Loucy (cell line): Measurements from ENCODE around the gene KIF7.

ENCODE experiments used
- H2AFZ ChIP-seq: fragments of 200-600 bp; sonication (generic); 2 replicates; pipeline ENCODE4 v1.6.0; 2016; ENCODE audit warnings: antibody characterized with exemption, mild to moderate bottlenecking, low read length, moderate library complexity
- H3F3A ChIP-seq: fragments of 200-600 bp; 2 replicates; pipeline ENCODE4 v1.6.0; 2016; ENCODE audit warnings: antibody characterized with exemption, low read depth, mild to moderate bottlenecking
- H3K27me3 ChIP-seq: fragments of 200-600 bp; sonication (generic); 2 replicates; pipeline ENCODE4 v1.6.1; 2014; ENCODE audit warnings: low read length, mild to moderate bottlenecking; ENCODE audit not compliant: insufficient read depth, poor library complexity, severe bottlenecking
- H3K36me3 ChIP-seq: fragments of 200-600 bp; sonication (generic); 2 replicates; pipeline ENCODE4 v1.6.1; 2016; ENCODE audit warnings: low read length; ENCODE audit not compliant: insufficient read depth
- H3K4me1 ChIP-seq: fragments of 200-600 bp; sonication (generic); 2 replicates; pipeline ENCODE4 v1.5.1; 2014; ENCODE audit warnings: low read length, mild to moderate bottlenecking; ENCODE audit not compliant: insufficient read depth, poor library complexity, severe bottlenecking
- H3K4me2 ChIP-seq: fragments of 200-600 bp; sonication (generic); 2 replicates; pipeline ENCODE4 v1.6.0; 2014; ENCODE audit warnings: antibody characterized with exemption, low read length, low read depth, mild to moderate bottlenecking; ENCODE audit not compliant: poor library complexity, severe bottlenecking
- H3K4me3 ChIP-seq: fragments of 200-600 bp; sonication (generic); 2 replicates; pipeline ENCODE4 v1.5.1; 2014; ENCODE audit warnings: low read length, mild to moderate bottlenecking, mixed read lengths; ENCODE audit not compliant: poor library complexity, severe bottlenecking
- H3K79me2 ChIP-seq: fragments of 200-600 bp; sonication (generic); 2 replicates; pipeline ENCODE4 v1.6.1; 2014; ENCODE audit warnings: low read length; ENCODE audit not compliant: insufficient read depth
- H3K9ac ChIP-seq: fragments of 200-600 bp; sonication (generic); 2 replicates; pipeline ENCODE4 v1.6.0; 2014; ENCODE audit warnings: mild to moderate bottlenecking, low read depth, low read length, moderate library complexity; ENCODE audit not compliant: poor library complexity, severe bottlenecking
- H3K9me2 ChIP-seq: fragments of 200-600 bp; sonication (generic); replicated peaks from 2 replicates; pipeline ENCODE4 v1.6.1; 2016; ENCODE audit warnings: low read depth, low read length, mixed read lengths
- H3K9me3 ChIP-seq: fragments of 200-600 bp; sonication (generic); 2 replicates; pipeline ENCODE4 v1.6.1; 2014; ENCODE audit warnings: mild to moderate bottlenecking, antibody characterized with exemption, low read length, low read depth; ENCODE audit not compliant: insufficient read depth
- H4K20me1 ChIP-seq: fragments of 200-600 bp; sonication (generic); 2 replicates; pipeline ENCODE4 v1.6.0; 2014; ENCODE audit warnings: antibody characterized with exemption, low read length, mild to moderate bottlenecking; ENCODE audit not compliant: insufficient read depth, poor library complexity, severe bottlenecking
- CTCF ChIP-seq: fragments of 200-600 bp; sonication (generic); conservative IDR thresholded peaks from 2 replicates; pipeline ENCODE4 v1.5.1; 2014; ENCODE audit warnings: mild to moderate bottlenecking, antibody characterized with exemption, low read length
- EZH2phosphoT487 ChIP-seq: fragments of 200-600 bp; IDR thresholded peaks from 2 replicates; pipeline ENCODE4 v1.6.1; 2018; ENCODE audit warnings: antibody characterized with exemption, mild to moderate bottlenecking, moderate library complexity, borderline replicate concordance

Gene KIF7

GRCh38 chr15:89646416-89647141, 8.7 kb downstream of the KIF7 start:
- no peak overlapping the region for H3K4me2 ChIP-seq

DNA sequence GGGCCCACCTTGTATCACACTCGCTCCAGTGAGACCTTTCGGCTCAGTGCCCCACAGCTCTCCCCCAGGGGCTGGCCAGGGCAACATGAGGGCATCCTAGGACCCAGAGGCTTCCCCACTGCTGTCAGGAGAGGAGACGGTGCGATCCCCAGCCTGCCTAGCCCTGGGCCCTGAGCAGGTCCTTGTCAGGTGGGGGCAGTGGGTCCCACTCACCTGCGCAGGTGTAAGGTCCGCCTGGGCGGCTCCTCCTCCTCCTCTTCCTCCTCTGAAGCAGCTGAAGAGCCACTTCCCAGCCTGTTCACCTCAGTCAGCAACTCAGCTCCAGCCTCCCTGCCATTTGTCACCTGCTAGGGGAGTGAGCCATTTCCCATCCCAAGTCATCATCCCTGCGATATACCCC, 9.6 kb downstream of the KIF7 start:
- Histone ChIP-seq H3K9me3 (no peaks in the 10 kb centered on the region), H3K79me2 (no peaks in the 10 kb centered on the region), H3K9me2 (no peaks in the 10 kb centered on the region), H3K4me2 (no peak overlapping the region), H3K27me3 (no peaks in the 10 kb centered on the region), H3K36me3 (no peaks in the 10 kb centered on the region), H3K9ac (no peak overlapping the region), H3K4me3 (no peak overlapping the region), H3F3A (no peaks in the 10 kb centered on the region), H3K4me1 (no peaks in the 10 kb centered on the region), H4K20me1 (no peaks in the 10 kb centered on the region), H2AFZ (no peak overlapping the region)
- no peak for TF ChIP-seq CTCF

More at GRCh38 chr15:89646416-89647141, 8.7 kb downstream of the KIF7 start:
- Histone ChIP-seq H3K36me3 (no peaks in the 10 kb centered on the region), H4K20me1 (no peaks in the 10 kb centered on the region), H3K9ac (no peak overlapping the region), H3K27me3 (no peaks in the 10 kb centered on the region), H3K79me2 (no peaks in the 10 kb centered on the region), H3K9me2 (no peaks in the 10 kb centered on the region), H2AFZ (no peak overlapping the region), H3K4me1 (no peaks in the 10 kb centered on the region), H3K9me3 (no peaks in the 10 kb centered on the region), H3K4me3 (no peak overlapping the region), H3F3A (no peaks in the 10 kb centered on the region)
- TF ChIP-seq CTCF (no peak), EZH2phosphoT487 (no peak)

DNA sequence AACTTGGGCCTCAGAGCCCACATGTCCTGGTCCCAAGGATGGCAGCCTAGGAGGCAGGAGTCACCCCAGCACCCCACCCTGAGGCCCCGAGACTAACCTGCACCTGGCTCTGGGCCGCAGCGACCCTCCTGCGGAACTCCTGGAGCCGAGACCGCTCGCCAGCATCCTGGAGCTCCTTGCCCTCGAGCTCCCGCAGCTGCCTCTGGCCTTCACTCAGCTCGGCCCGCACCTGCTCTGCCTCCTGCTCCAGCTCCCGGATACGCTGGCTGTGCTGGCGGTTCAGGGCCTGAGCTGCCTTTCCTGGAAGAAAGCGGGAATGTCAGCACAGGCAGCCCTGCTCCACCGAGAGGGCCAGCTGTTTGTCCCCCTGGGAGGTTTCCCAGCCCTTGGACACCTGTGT, 13.2 kb downstream of the KIF7 start:
- Histone ChIP-seq H3K4me2 (no peak overlapping the region), H3K4me3 (no peak overlapping the region), H3K36me3 (no peaks in the 10 kb centered on the region)

More for the DNA sequence above, 13.2 kb downstream of the KIF7 start:
- H3K9me2 ChIP-seq, result no peaks in the 10 kb centered on the region
- H3F3A ChIP-seq, result no peaks in the 10 kb centered on the region
- no peaks in the 10 kb centered on the region for H4K20me1 ChIP-seq
- H3K4me1 ChIP-seq, result no peaks in the 10 kb centered on the region
- H2AFZ ChIP-seq, result no peak overlapping the region
- H3K9ac ChIP-seq, result no peak overlapping the region
- no peaks in the 10 kb centered on the region for H3K27me3 ChIP-seq
- TF ChIP-seq CTCF (no peak), EZH2phosphoT487 (no peak)
- H3K79me2 ChIP-seq, result no peaks in the 10 kb centered on the region
- H3K9me3 ChIP-seq, result no peaks in the 10 kb centered on the region
